ENCODE data around the gene LDLRAD3. TPM values are rescaled to one million over a fixed set of nuclear protein-coding genes. Genes with fewer than 3 reads are reported as not detected.

Gene LDLRAD3
- total RNA-seq, 1 donor from 2014 or later: 39.1 TPM

GRCh38 chr11:36215693-36216060 lies 271.8 kb downstream of the LDLRAD3 start:
- Mint-ChIP-seq H3K27me3 (ENCODE audit: low read depth) (peaks cover 2% of the 10 kb centered on the region), H3K4me1 (peaks cover 35% of the 10 kb centered on the region), H3K4me3 (no peak overlapping the region), H3K9me3 (peaks cover 20% of the 10 kb centered on the region), H3K36me3 (peaks cover 21% of the 10 kb centered on the region), H3K27ac (no peak overlapping the region)
- DNase-seq (ENCODE audit: low spot score in 2 of 2, unreplicated experiment in 2 of 2): no peak
- no peak for TF ChIP-seq CTCF (IDR thresholded peaks at IDR 0.05; ENCODE audit: unreplicated experiment)

DNA sequence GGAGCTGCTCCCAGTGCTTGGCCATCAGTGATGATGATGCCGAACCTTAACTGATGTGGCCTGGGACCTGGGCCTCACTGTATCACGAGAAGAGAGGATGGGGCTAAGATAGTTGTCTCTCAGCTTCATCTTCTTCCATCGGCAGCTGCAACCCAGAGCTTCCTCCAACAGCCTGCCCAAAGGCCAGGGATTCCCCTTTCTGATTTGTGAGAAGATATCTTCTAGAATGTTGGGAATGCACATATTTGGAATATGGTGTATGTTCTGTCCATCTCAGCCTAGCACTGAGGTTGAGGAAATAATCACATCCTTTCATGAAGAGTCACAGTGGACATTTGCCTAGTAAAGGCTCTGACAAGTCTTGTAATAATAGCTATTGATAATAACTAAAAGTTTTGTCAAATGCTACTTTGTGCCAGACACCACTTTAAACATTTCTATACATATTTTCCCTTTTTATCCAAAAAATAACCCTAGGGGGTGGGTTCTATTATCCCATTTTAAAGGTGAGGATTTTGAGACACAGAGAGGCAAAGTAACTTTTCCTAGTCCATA lies 272.3 kb downstream of the LDLRAD3 start:
- H3K27me3 Mint-ChIP-seq (ENCODE audit: low read depth): peaks cover 2% of the 10 kb centered on the region
- H3K27ac Mint-ChIP-seq: no peak overlapping the region
- no peak for DNase-seq (ENCODE audit: low spot score in 2 of 2, unreplicated experiment in 2 of 2)
- no peak for TF ChIP-seq CTCF (IDR thresholded peaks at IDR 0.05; ENCODE audit: unreplicated experiment)
- H3K4me1 Mint-ChIP-seq: peaks cover 35% of the 10 kb centered on the region
- no peak overlapping the region for H3K4me3 Mint-ChIP-seq
- peaks cover 21% of the 10 kb centered on the region for H3K36me3 Mint-ChIP-seq
- peaks cover 21% of the 10 kb centered on the region for H3K9me3 Mint-ChIP-seq

GRCh38 chr11:36218283-36218921 lies 274.5 kb downstream of the LDLRAD3 start:
- H3K27me3 Mint-ChIP-seq (ENCODE audit: low read depth): peaks cover 2% of the 10 kb centered on the region
- peaks cover 30% of the 10 kb centered on the region for H3K4me1 Mint-ChIP-seq
- no peak overlapping the region for H3K4me3 Mint-ChIP-seq
- H3K27ac Mint-ChIP-seq: no peak overlapping the region
- TF ChIP-seq CTCF (IDR thresholded peaks at IDR 0.05; ENCODE audit: unreplicated experiment): no peak
- no peak for DNase-seq (ENCODE audit: low spot score in 2 of 2, unreplicated experiment in 2 of 2)
- H3K36me3 Mint-ChIP-seq: peaks cover 21% of the 10 kb centered on the region
- H3K9me3 Mint-ChIP-seq: peaks cover 21% of the 10 kb centered on the region

GRCh38 chr11:36219996-36220395 lies 276.1 kb downstream of the LDLRAD3 start:
- TF ChIP-seq CTCF (IDR thresholded peaks at IDR 0.05; ENCODE audit: unreplicated experiment): no peak
- H3K27me3 Mint-ChIP-seq (ENCODE audit: low read depth): peaks cover under 1% of the 10 kb centered on the region

GRCh38 chr11:36222831-36223635 lies 279.2 kb downstream of the LDLRAD3 start:
- peak overlapping the region; percentile 62 for H3K27ac Mint-ChIP-seq
- no peak overlapping the region for H3K4me3 Mint-ChIP-seq
- no peak for DNase-seq (ENCODE audit: low spot score in 2 of 2, unreplicated experiment in 2 of 2)
- H3K36me3 Mint-ChIP-seq: peaks cover 29% of the 10 kb centered on the region
- peaks cover 21% of the 10 kb centered on the region for H3K4me1 Mint-ChIP-seq
- no peak for TF ChIP-seq CTCF (IDR thresholded peaks at IDR 0.05; ENCODE audit: unreplicated experiment)
- peaks cover 22% of the 10 kb centered on the region for H3K9me3 Mint-ChIP-seq
- H3K27me3 Mint-ChIP-seq (ENCODE audit: low read depth): no peaks in the 10 kb centered on the region

More at GRCh38 chr11:36219996-36220395, 276.1 kb downstream of the LDLRAD3 start:
- Mint-ChIP-seq H3K4me3 (no peak overlapping the region), H3K27ac (no peak overlapping the region), H3K36me3 (peaks cover 21% of the 10 kb centered on the region), H3K4me1 (peaks cover 23% of the 10 kb centered on the region), H3K9me3 (peaks cover 21% of the 10 kb centered on the region)
- no peak for DNase-seq (ENCODE audit: low spot score in 2 of 2, unreplicated experiment in 2 of 2)
